ENCODE measurements around the gene ZBTB6.

- TF ChIP-seq CTCF (IDR thresholded peaks at IDR 0.05) (no peak), POLR2A (IDR thresholded peaks at IDR 0.05) (no peak), POLR2AphosphoS5 (IDR thresholded peaks at IDR 0.05; ENCODE audit: insufficient read depth in 1 of 2, low read depth in 1 of 2) (no peak)
Measured at GRCh38 chr9:122875523-122875922, 37.6 kb downstream of the ZBTB6 start.
